Measurements from ENCODE around the gene PLEKHG2. TPM values are rescaled to one million over a fixed set of nuclear protein-coding genes. Genes with fewer than 3 reads are reported as not detected.

The PLEKHG2 gene
- total RNA-seq, 1 donor, result 21.4 TPM

GRCh38 chr19:39415111-39416046 lies 2.9 kb downstream of the PLEKHG2 start:
- H3K4me2 ChIP-seq (ENCODE audit: insufficient read depth, low read length), result peak overlapping the region; percentile 92
- peaks cover 21% of the 10 kb centered on the region for H3K36me3 ChIP-seq (ENCODE audit: insufficient read depth, low read length)
- H2AFZ ChIP-seq (ENCODE audit: low read length), result no peak overlapping the region
- H3K27ac ChIP-seq (ENCODE audit: low read depth, low read length), result peak overlapping the region; percentile 84
- H3K27me3 ChIP-seq (ENCODE audit: insufficient read depth, low read length), result no peaks in the 10 kb centered on the region
- no peaks in the 10 kb centered on the region for H3K9me3 ChIP-seq (ENCODE audit: low read depth, low read length)
- peaks cover 22% of the 10 kb centered on the region for H4K20me1 ChIP-seq (ENCODE audit: insufficient read depth, low read length)
- peak; percentile 86 for DNase-seq (ENCODE audit: insufficient read length, low spot score, missing footprints)
- peaks cover 42% of the 10 kb centered on the region for H3K79me2 ChIP-seq (ENCODE audit: insufficient read depth, low read length)
- peak overlapping the region; percentile 83 for H3K4me3 ChIP-seq (ENCODE audit: insufficient read depth, low read length)
- H3K4me1 ChIP-seq (ENCODE audit: insufficient read depth, low read length), result peaks cover 26% of the 10 kb centered on the region
- no peak for TF ChIP-seq CTCF (IDR thresholded peaks at IDR 0.05; ENCODE audit: extremely low read depth, low read depth, low read length)

- H4K20me1 ChIP-seq (ENCODE audit: insufficient read depth, low read length), result peaks cover 18% of the 10 kb centered on the region
- H3K27me3 ChIP-seq (ENCODE audit: insufficient read depth, low read length), result no peaks in the 10 kb centered on the region
- peaks cover 42% of the 10 kb centered on the region for H3K79me2 ChIP-seq (ENCODE audit: insufficient read depth, low read length)
- peaks cover 15% of the 10 kb centered on the region for H3K4me1 ChIP-seq (ENCODE audit: insufficient read depth, low read length)
- no peaks in the 10 kb centered on the region for H3K9me3 ChIP-seq (ENCODE audit: low read depth, low read length)
- H3K36me3 ChIP-seq (ENCODE audit: insufficient read depth, low read length), result peaks cover 32% of the 10 kb centered on the region
- no peak for TF ChIP-seq CTCF (IDR thresholded peaks at IDR 0.05; ENCODE audit: extremely low read depth, low read depth, low read length)
- no peak overlapping the region for H3K4me2 ChIP-seq (ENCODE audit: insufficient read depth, low read length)
- H2AFZ ChIP-seq (ENCODE audit: low read length), result no peak overlapping the region
- no peak overlapping the region for H3K4me3 ChIP-seq (ENCODE audit: insufficient read depth, low read length)
- no peak overlapping the region for H3K27ac ChIP-seq (ENCODE audit: low read depth, low read length)
- DNase-seq (ENCODE audit: insufficient read length, low spot score, missing footprints), result peak; percentile 73
Observed at GRCh38 chr19:39416152-39417120, 4.0 kb downstream of the PLEKHG2 start.

GRCh38 chr19:39417463-39418181 lies 5.2 kb downstream of the PLEKHG2 start:
- H3K27ac ChIP-seq (ENCODE audit: low read depth, low read length), result no peak overlapping the region
- peaks cover 41% of the 10 kb centered on the region for H3K36me3 ChIP-seq (ENCODE audit: insufficient read depth, low read length)
- peaks cover 18% of the 10 kb centered on the region for H4K20me1 ChIP-seq (ENCODE audit: insufficient read depth, low read length)
- peaks cover 42% of the 10 kb centered on the region for H3K79me2 ChIP-seq (ENCODE audit: insufficient read depth, low read length)
- no peak overlapping the region for H2AFZ ChIP-seq (ENCODE audit: low read length)
- H3K9me3 ChIP-seq (ENCODE audit: low read depth, low read length), result no peaks in the 10 kb centered on the region
- peaks cover 13% of the 10 kb centered on the region for H3K4me1 ChIP-seq (ENCODE audit: insufficient read depth, low read length)
- no peak for TF ChIP-seq CTCF (IDR thresholded peaks at IDR 0.05; ENCODE audit: extremely low read depth, low read depth, low read length)
- no peak overlapping the region for H3K4me3 ChIP-seq (ENCODE audit: insufficient read depth, low read length)
- H3K4me2 ChIP-seq (ENCODE audit: insufficient read depth, low read length), result no peak overlapping the region
- no peaks in the 10 kb centered on the region for H3K27me3 ChIP-seq (ENCODE audit: insufficient read depth, low read length)
- DNase-seq (ENCODE audit: insufficient read length, low spot score, missing footprints), result peak; percentile 51

All from osteoblast (primary cell).